Central memory CD8-positive, alpha-beta T cell (primary cell): ENCODE measurements around the gene LRRC37B.
"Not testable (repeated sequence)": the region's sequence is repeated elsewhere in the genome, so short reads cannot be mapped to it uniquely, and the experiment has no call there.

ENCODE experiments used
- ATAC-seq: fragments of 150-1000 bp; cut with Tn5 transposase; replicated peaks from 2 replicates; pipeline ENCODE4 v1.10.0; 2022; ENCODE audit warnings: mild to moderate bottlenecking, moderate FRiP score, moderate number of reproducible peaks; ENCODE audit not compliant: poor library complexity, severe bottlenecking; ENCODE audit errors: extremely low read depth
- DNase-seq, 2 donors: peaks; one replicate each; pipeline ENCODE4 v3.0.0; 2021; ENCODE audit warnings: low spot score in 2 of 2
- H3K27ac Mint-ChIP-seq: one replicate; pipeline ENCODE4 v1.8.0; 2022; ENCODE audit warnings: low read depth, mild to moderate bottlenecking, moderate library complexity, mixed read lengths
- H3K27me3 Mint-ChIP-seq: one replicate; pipeline ENCODE4 v1.8.0; 2022; ENCODE audit warnings: mixed read lengths
- H3K36me3 Mint-ChIP-seq: one replicate; pipeline ENCODE4 v1.8.0; 2022; ENCODE audit warnings: mild to moderate bottlenecking, moderate library complexity, mixed read lengths; ENCODE audit not compliant: insufficient read depth
- H3K4me1 Mint-ChIP-seq: one replicate; pipeline ENCODE4 v1.8.0; 2022; ENCODE audit warnings: mixed read lengths
- H3K4me3 Mint-ChIP-seq: one replicate; pipeline ENCODE4 v1.8.0; 2022; ENCODE audit warnings: mild to moderate bottlenecking, moderate library complexity, mixed read lengths
- H3K9me3 Mint-ChIP-seq: one replicate; pipeline ENCODE4 v1.8.0; 2022; ENCODE audit warnings: mixed read lengths

Gene LRRC37B

GRCh38 chr17:32006957-32007462 is at the start of gene LRRC37B:
TSS of gene LRRC37B (plus strand) at chr17:32007383. CDS start at chr17:32021393, 14,010 bp downstream.
- H3K27ac Mint-ChIP-seq, result peak within 1 kb of the TSS; percentile 93
- no peaks in the 10 kb centered on the region for H3K9me3 Mint-ChIP-seq
- peak; percentile 95 for ATAC-seq
- H3K4me1 Mint-ChIP-seq, result peaks cover 31% of the 10 kb centered on the region
- H3K27me3 Mint-ChIP-seq, result no peaks in the 10 kb centered on the region
- peak; percentile 83 to 88 for DNase-seq
- peaks cover 11% of the 10 kb centered on the region for H3K36me3 Mint-ChIP-seq
- peak within 1 kb of the TSS; percentile 95 for H3K4me3 Mint-ChIP-seq

DNA sequence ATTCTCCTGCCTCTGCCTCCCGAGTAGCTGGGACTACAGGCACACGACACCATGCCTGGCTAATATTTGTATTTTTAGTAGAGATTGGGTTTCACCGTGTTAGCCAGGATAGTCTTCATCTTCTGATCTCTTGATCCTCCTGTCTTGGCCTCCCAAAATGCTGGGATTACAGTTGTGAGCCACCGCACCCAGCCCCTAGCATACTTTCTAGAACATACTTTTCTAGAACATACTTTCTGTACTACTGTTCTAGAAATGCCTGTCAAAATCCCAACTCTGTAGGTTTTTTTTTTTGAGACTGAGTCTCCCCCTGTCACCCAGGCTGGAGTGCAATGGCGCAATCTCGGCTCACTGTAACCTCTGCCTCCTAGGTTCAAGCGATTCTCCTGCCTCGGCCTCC is 43.1 kb upstream of the LRRC37B start:
- ATAC-seq, H3K4me3 Mint-ChIP-seq, H3K4me1 Mint-ChIP-seq, H3K27me3 Mint-ChIP-seq, H3K9me3 Mint-ChIP-seq, DNase-seq: not testable (repeated sequence)
- H3K27ac Mint-ChIP-seq, result peak overlapping the region; percentile 49
- peaks cover 37% of the 10 kb centered on the region for H3K36me3 Mint-ChIP-seq

DNA sequence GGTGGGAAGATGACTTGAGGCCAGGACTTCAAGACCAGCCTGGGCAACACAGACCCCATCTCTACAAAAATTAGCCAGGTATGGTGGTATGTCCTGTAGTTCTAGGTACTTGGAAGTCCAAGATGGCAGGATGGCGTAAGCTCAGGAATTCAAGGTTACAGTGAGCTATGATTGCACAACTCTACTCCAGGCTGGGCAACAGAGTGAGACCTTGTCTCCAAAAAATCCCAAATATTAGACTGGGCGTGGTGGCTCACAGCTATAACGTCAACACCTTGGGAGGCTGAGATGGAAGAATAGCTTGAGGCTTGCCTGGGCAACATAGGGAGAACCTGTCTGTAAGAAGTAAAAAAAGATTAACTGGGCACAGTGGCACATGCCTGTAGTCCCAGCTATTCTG is 39.5 kb upstream of the LRRC37B start:
- Mint-ChIP-seq H3K4me1 (peaks cover 2% of the 10 kb centered on the region), H3K9me3 (no peaks in the 10 kb centered on the region), H3K36me3 (peaks cover 31% of the 10 kb centered on the region), H3K27me3 (no peaks in the 10 kb centered on the region), H3K27ac (no peak overlapping the region), H3K4me3 (no peak overlapping the region)
- ATAC-seq (no peak), DNase-seq (no peak)

GRCh38 chr17:31970416-31970815 is 36.8 kb upstream of the LRRC37B start:
- not testable (repeated sequence) for H3K4me1 Mint-ChIP-seq, H3K27ac Mint-ChIP-seq, H3K27me3 Mint-ChIP-seq, ATAC-seq, DNase-seq, H3K9me3 Mint-ChIP-seq, H3K4me3 Mint-ChIP-seq
- peaks cover 24% of the 10 kb centered on the region for H3K36me3 Mint-ChIP-seq

DNA sequence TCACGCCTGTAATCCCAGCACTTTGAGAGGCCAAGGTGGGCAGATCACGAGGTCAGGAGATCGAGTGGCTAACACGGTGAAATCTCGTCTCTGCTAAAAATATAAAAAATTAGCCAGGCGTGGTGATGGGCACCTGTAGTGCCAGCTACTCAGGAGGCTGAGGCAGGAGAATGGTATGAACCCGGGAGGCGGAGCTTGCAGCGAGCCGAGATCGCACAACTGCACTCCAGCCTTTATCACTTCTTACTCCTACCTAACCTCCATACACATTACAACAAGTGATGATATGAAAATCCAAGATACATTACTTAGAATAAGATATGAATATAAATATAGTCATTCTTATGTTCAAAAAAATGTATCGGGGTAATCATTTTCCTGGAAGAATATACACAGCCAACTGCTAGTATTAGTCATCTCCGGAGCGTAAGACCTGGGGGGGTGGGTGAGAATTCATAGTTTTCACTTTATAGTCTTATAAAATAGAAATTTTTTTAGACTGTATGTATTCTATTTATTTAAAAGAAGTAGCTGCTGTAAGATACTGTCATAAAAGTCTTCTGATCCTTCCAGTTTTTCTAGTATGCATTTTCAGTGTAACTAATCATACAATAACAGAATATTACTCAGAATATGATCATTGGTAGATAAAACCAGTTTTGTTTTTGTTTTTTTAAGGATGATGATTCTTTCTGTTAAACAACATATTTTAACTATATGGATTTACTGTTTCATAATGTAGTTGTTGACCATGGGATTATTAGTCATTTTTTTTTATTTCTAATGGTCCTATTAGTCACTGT is 32.7 kb upstream of the LRRC37B start:
- not testable (repeated sequence) for H3K27ac Mint-ChIP-seq, H3K4me1 Mint-ChIP-seq, H3K4me3 Mint-ChIP-seq, DNase-seq, H3K9me3 Mint-ChIP-seq, ATAC-seq, H3K27me3 Mint-ChIP-seq
- peaks cover 29% of the 10 kb centered on the region for H3K36me3 Mint-ChIP-seq

DNA sequence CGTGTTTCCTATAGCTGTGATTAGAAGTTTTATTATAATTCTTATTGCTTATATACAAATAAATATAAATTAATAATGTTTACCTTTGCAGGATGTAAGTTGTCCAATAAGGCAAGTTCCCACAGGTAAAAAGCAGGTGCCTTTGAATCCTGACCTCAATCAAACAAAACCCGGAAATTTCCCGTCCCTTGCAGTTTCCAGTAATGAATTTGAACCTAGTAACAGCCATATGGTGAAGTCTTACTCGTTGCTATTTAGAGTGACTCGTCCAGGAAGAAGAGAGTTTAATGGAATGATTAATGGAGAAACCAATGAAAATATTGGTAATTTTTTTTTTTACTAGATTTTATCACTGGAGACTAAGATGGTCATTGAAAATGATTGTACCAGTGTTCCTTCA is 31.8 kb upstream of the LRRC37B start:
- ATAC-seq, H3K27me3 Mint-ChIP-seq, H3K4me3 Mint-ChIP-seq, H3K27ac Mint-ChIP-seq, H3K4me1 Mint-ChIP-seq, H3K9me3 Mint-ChIP-seq, DNase-seq: not testable (repeated sequence)
- peaks cover 31% of the 10 kb centered on the region for H3K36me3 Mint-ChIP-seq

DNA sequence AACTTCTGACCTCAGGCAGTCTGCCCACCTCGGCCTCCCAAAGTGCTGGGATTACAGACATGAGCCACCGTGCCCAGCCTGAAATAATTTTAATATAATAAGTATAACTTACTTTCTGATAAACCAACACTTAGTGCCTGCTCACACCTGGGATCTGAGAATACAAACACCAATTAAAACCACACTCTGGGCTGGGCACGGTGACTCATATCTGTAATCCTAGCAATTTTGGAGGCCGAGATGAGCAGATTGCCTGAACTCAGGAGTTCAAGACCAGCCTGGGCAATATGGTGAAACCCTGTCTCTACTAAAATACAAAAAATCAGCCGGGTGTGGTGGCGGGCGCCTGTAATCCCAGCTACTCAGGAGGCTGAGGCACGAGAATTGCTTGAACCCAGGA is 15.4 kb upstream of the LRRC37B start:
- H3K4me3 Mint-ChIP-seq, DNase-seq, H3K27me3 Mint-ChIP-seq, H3K27ac Mint-ChIP-seq, H3K4me1 Mint-ChIP-seq, ATAC-seq, H3K9me3 Mint-ChIP-seq: not testable (repeated sequence)
- H3K36me3 Mint-ChIP-seq, result peaks cover 57% of the 10 kb centered on the region

GRCh38 chr17:31997005-31997404 is 10.2 kb upstream of the LRRC37B start:
- DNase-seq (no peak), ATAC-seq (no peak)
- no peaks in the 10 kb centered on the region for H3K27me3 Mint-ChIP-seq

GRCh38 chr17:32007463-32008298 is 498 bp downstream of the LRRC37B start:
- peaks cover 11% of the 10 kb centered on the region for H3K36me3 Mint-ChIP-seq
- peak; percentile 34 for ATAC-seq
- peak overlapping the region; percentile 93 for H3K27ac Mint-ChIP-seq
- H3K9me3 Mint-ChIP-seq, result no peaks in the 10 kb centered on the region
- H3K4me3 Mint-ChIP-seq, result peak overlapping the region; percentile 95
- no peaks in the 10 kb centered on the region for H3K27me3 Mint-ChIP-seq
- DNase-seq, result peak; percentile 22 to 23
- H3K4me1 Mint-ChIP-seq, result peaks cover 34% of the 10 kb centered on the region

More at GRCh38 chr17:31997005-31997404, 10.2 kb upstream of the LRRC37B start:
- Mint-ChIP-seq H3K4me3 (no peak overlapping the region), H3K36me3 (peaks cover 43% of the 10 kb centered on the region), H3K9me3 (no peaks in the 10 kb centered on the region), H3K4me1 (no peaks in the 10 kb centered on the region), H3K27ac (no peak overlapping the region)

- Mint-ChIP-seq H3K9me3 (no peaks in the 10 kb centered on the region), H3K27me3 (no peaks in the 10 kb centered on the region), H3K36me3 (peaks cover 11% of the 10 kb centered on the region), H3K4me1 (peaks cover 45% of the 10 kb centered on the region), H3K27ac (peak overlapping the region; percentile 85), H3K4me3 (peak overlapping the region; percentile 95)
- ATAC-seq (no peak), DNase-seq (no peak)
Measured at GRCh38 chr17:32009262-32009542, 2.0 kb downstream of the LRRC37B start.

DNA sequence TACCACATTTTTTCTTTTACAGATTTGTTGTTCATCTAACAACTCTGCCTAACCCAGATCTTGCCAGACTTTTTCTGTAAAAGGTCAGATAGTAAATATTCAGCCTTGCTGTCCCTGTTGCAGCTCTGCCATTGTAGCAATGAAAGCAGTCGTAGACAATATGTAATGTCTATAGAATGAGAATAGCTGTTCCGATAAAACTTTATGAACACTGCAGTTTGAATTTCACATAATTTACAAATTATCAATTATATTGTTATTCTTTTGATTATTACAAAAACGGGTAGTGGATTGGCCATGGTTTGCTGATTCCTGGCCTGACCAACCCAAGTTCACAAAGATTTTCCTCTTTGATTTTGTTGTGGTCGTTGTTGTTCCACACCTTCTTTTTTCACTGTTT is 2.9 kb downstream of the LRRC37B start:
- peak overlapping the region; percentile 95 for H3K4me3 Mint-ChIP-seq
- peak overlapping the region; percentile 85 for H3K27ac Mint-ChIP-seq

DNA sequence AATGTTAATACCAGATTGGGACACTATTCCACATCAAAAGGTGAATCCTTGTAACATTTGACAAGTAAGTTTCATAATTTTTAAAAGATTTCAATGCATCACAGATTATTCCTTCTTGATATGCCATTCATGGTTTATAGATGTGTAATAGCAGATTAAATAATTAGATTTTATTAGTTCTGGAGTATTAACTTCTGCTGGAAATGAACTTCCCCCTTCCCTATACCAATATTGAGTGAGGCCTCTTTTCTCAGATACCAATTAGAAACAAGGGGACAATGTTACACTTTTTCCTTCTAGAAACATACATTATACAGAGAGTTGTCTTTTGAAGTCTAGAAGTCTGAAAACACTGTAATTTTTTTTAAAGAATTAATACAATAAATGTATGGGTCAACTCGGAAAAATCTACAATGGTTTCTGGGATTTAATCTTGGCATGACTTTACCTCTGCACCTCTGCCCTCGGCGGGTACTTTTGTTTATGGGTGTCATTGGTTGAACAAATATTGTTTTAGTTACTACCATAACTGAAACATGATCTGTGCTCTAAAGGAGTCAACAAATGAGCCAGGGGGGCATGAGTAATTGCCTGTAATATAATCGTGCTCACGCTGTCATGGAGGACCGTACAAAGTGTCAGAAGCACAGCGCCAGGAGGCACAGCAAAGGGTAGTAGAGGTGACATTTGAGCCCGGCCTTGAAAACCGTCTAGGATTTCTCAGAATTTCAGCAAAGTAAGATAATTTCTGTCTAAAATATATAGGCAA is 8.2 kb downstream of the LRRC37B start:
- Mint-ChIP-seq H3K9me3 (no peaks in the 10 kb centered on the region), H3K4me1 (peaks cover 42% of the 10 kb centered on the region), H3K4me3 (no peak overlapping the region), H3K36me3 (peaks cover 14% of the 10 kb centered on the region), H3K27me3 (no peaks in the 10 kb centered on the region), H3K27ac (no peak overlapping the region)
- no peak for DNase-seq
- no peak for ATAC-seq

More for the DNA sequence above, 2.9 kb downstream of the LRRC37B start:
- Mint-ChIP-seq H3K9me3 (no peaks in the 10 kb centered on the region), H3K36me3 (peaks cover 11% of the 10 kb centered on the region), H3K4me1 (peaks cover 48% of the 10 kb centered on the region), H3K27me3 (no peaks in the 10 kb centered on the region)
- ATAC-seq, result no peak
- DNase-seq, result no peak
